Fibroblast of pulmonary artery (primary cell): ENCODE results near the gene VCAN.

Source experiments
- DNase-seq: peaks from one replicate; pipeline ENCODE4 v3.0.0-alpha.2; 2010; ENCODE audit warnings: low read depth
- H3K4me3 ChIP-seq: replicated peaks from 2 replicates; pipeline ENCODE4 v1.5.1; 2011; ENCODE audit warnings: low read depth, mild to moderate bottlenecking, control low read depth, low read length, moderate library complexity
- CTCF ChIP-seq: IDR thresholded peaks from 2 replicates; pipeline ENCODE4 v1.5.1; 2011; ENCODE audit warnings: mild to moderate bottlenecking, control low read depth, low read length, inconsistent platforms; ENCODE audit errors: missing control alignments

VCAN gene

GRCh38 chr5:83527221-83527620, 55.7 kb downstream of the VCAN start:
- TF ChIP-seq CTCF = no peak
- H3K4me3 ChIP-seq = no peak overlapping the region
- no peak for DNase-seq

- TF ChIP-seq CTCF = no peak
- DNase-seq = no peak
- no peak overlapping the region for H3K4me3 ChIP-seq
Measured at GRCh38 chr5:83527722-83528438, 56.3 kb downstream of the VCAN start.

- TF ChIP-seq CTCF = no peak
- H3K4me3 ChIP-seq = no peak overlapping the region
- peak; percentile 36 for DNase-seq
Measured at GRCh38 chr5:83528439-83528769, 56.9 kb downstream of the VCAN start.

GRCh38 chr5:83530193-83530592, 58.6 kb downstream of the VCAN start:
- peak; percentile 32 for DNase-seq
- no peak overlapping the region for H3K4me3 ChIP-seq
- TF ChIP-seq CTCF = no peak

GRCh38 chr5:83531661-83532060, 60.1 kb downstream of the VCAN start:
- no peak overlapping the region for H3K4me3 ChIP-seq
- TF ChIP-seq CTCF = no peak
- no peak for DNase-seq

GRCh38 chr5:83538786-83539462, 67.4 kb downstream of the VCAN start:
- H3K4me3 ChIP-seq = no peak overlapping the region
- TF ChIP-seq CTCF = no peak
- DNase-seq = no peak

- TF ChIP-seq CTCF = no peak
- DNase-seq = no peak
- H3K4me3 ChIP-seq = no peak overlapping the region
Measured at GRCh38 chr5:83539463-83539790, 67.9 kb downstream of the VCAN start.
